DMS114 treated with DMSO at 0.1 percent for 48 hours (cell line): Measurements from ENCODE around the gene TMEM138.
A peak's percentile ranks its signal among the peaks of the same experiment; 100 is the strongest.

Source experiments
- DNase-seq: peaks from one replicate; lab custom pipeline; 2025; ENCODE audit not compliant: unreplicated experiment; lab: John Stamatoyannopoulos, UW

The TMEM138 gene

GRCh38 chr11:61361741-61362541, at the start of gene TMEM138, which contains the start of gene CYB561A3:
Gene TMEM138 (plus strand): TSS chr11:61362374. CDS start chr11:61364391, 2,017 bp downstream.
Gene CYB561A3 (minus strand): TSS chr11:61361882. CDS start chr11:61356713, 5,169 bp downstream.
- DNase-seq: peak; percentile 93

DNA sequence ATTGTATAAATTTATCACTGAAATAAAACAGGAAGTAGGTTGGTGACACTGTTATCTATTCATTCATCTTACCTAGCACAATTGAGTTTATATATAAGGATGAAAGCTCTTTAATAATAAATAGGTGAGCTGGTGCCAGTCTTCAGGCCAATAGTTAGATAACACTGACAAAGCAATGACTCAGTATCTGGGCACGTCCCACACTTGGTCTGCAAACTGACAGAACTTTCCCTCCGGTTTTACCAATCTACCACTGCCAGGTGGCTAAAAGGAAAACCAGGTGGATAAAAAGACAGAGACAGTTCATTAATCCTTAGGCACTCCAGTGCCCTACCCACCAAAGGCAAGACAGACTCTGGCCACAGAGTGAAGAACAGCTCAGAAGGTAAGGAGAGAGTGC, 46.9 kb upstream of the TMEM138 start:
- no peak for DNase-seq

DNA sequence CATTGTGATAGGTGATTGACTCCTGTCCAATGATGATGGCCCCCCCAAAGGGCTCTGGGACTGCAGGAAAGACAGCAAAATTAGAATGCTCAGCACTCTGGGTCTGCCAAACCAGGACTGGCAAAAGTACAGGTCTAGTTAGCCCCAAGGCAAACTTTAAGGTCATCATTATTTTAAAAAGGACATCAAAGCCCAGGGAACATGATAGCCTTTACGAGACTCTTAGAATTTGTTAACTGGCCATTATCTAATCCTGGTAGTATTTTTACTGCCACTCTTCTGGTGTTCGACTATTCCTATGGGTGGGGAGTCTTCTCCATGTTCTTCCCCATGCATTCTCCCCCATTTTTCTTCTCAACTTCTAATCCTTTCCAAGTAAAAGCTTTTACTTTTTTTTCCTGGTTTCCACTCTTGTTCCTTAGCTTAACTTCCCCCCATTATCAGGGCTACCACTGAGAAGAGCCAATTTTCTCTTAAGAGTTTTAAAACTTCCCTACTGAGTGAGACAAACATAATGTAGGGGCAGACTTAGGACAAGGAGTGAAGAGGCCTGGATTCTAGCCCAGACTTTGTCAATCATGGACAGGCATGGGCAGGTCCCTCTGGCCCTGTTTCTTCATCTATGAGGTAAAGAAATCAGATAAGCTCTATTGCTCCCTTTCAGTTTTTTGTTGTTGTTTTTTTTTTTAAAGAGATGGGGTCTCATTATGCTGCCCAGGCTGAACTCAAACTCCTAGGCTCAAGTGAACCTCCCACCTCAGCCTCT, 36.3 kb upstream of the TMEM138 start:
- no peak for DNase-seq

GRCh38 chr11:61327669-61328071, 34.5 kb upstream of the TMEM138 start:
- no peak for DNase-seq

DNA sequence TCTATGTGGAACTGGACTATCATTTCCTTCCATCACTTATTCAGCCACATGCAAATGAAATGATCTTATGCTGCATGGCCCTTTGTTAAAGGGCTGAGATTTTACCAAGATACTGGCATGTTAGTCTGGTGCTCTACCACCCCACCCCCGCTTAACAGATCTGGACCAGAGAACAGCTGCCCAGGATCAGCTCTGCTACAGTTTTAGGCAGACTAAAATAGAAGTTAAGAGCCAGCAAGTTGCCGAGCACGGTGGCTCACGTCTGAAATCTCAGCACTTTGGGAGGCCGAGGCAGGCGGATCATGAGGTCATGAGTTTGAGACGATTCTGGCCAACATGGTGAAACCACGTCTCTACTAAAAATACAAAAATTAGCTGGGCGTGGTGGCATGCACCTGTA, 33.8 kb upstream of the TMEM138 start:
- no peak for DNase-seq

GRCh38 chr11:61329871-61330270, 32.3 kb upstream of the TMEM138 start:
- DNase-seq: no peak

GRCh38 chr11:61331651-61332050, 30.5 kb upstream of the TMEM138 start:
- no peak for DNase-seq

DNA sequence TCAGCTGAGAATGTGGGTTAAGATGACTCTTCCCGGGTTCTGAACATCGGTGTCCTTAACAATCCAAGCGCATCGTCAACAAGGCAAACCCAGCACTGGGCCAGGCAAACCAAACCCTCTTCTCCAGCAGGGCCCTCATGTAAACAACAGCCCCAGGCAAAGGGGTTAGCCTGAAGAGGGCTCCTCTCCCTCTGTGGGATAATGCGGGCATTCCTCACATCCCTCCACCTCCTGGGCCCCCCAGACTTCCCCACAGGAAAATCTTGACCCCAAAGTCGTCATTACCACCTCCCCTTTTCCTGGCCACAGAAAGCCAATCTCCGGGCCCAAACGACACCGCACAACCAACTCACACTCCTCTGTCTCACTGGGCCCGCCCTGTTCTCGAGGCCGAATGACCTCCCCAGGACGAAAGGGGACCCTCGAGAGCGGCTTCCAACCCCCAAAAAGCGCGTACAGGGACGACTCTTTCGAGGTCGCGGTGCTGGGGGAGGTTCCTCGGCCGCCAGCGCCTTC, 29.8 kb upstream of the TMEM138 start:
- peak; percentile 8 for DNase-seq

DNA sequence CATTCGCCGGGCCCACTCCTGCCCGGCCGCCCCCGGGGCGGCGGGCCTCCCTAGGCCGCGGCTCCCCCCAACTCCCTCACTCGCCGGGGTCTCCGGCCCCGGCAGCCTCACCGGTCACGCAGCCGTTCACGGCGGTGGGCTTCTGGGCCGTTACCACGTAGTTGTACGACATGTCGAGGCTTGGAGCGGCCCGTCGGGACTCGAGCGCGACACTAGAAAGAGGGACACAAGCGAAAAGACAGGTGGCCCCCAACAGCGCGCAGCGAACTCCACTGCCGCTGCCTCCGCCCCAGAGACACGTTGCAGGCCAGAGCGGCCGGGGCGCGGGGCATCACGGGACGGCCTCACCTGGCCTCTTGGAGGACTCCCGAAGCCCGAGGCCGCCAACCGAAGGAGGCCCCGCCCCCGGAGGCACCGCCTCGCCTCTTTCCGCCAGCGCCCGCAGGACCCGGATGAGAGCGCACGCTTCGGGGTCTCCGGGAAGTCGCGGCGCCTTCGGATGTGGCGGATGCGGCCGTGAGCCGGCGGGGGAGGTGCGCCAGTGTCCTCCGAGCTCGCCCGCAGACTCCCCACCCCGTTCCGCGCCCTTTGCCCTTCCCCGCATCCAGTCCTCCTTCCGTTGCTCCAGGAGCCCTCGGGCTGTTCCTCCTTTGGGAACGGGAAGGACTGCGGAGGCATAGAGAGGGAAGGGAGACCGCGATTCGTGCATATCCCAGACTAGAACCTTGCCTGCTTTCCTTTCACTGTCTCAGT, 29.2 kb upstream of the TMEM138 start, which contains the start of the genes DDB1 and TKFC:
TSS of gene DDB1 (minus strand) at position 309 of the 753 bp plus-strand sequence. CDS start at position 172, 137 bp downstream.
TSS of gene TKFC (plus strand) at position 432 of the 753 bp plus-strand sequence. CDS start 1,501 bp downstream, outside the sequence.
- peak; percentile 76 for DNase-seq

GRCh38 chr11:61333550-61334433, 28.4 kb upstream of the TMEM138 start:
- no peak for DNase-seq

DNA sequence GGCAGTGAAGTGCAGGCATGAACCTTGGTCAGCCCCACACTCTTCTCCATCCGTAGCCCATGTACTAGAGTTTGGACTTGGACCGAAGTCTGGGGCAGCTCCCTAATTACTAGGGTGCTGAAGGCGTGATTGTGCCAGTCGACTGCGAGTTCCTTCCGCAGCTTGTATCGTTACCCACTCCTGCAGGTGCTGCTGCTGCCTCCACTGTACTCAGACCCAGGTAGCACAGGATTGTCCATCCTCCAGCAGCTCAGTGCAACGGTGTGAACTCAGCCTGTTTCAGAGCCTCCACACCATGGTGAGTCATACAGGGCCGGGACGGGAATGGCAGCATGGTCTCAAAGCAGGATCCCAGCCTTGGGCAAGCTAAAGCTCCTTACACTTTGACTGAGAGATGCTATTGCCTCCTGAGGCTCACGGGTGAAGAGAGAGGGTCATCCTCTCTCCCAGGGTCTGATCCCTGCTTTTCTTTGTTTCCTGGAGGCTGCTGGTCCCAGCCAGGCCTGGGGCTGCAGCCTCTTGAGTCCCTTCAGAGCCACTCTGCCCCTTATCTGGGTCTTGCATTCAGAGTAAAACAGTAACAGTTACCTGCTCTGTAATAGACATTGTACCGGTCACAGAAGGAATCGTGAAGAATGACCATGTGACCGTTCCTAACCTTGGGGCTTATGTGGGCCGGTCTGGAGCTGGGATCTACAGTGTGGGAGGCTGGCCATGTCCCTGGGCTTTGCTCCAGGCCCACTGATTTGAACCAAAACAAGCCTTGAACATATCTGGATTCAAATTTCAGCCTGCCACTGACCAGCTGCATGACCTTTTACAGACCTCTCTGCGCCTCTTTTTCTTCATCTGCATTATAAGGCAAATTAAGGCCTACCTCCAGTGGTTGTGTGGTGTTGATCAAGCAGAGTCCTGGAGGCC, 27.5 kb upstream of the TMEM138 start:
- no peak for DNase-seq

GRCh38 chr11:61335355-61335710, 26.8 kb upstream of the TMEM138 start:
- no peak for DNase-seq

DNA sequence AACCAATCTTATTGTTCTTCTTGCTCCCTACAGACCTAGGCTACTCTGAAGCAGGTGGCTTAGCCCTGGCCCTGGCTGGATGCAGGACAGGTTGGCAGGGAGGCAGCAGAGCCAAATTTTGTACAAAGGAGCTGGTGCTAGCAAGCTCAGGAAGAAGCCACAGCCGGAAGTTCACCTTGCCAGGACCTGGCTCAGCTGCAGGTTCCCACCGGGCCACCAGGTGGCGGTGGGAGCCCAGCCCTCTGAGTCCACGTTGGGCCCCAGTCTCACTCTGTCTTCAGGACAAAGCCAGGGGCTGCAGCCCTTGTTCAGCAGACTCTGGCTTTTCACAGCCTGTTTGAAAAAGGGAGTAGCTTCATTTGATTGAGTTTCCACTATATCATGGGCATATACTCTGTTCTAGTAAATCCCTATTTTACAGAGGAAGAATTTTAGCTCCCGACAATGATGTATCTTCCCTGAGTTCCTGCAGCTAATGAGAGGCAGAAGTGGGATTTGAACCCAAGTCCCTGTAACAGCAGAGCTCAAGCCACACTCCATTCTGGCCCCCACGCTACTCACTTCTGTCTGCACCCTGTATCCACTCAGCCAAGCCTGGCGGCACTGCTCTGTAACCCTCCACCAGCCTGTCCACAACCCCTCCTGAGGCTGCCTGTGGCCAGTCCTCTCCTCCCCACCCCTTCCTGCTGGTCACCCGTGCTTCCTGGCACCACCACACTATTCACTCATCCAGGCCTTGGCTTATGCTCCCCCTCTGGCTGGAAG, 25.8 kb upstream of the TMEM138 start:
- DNase-seq: peak; percentile 55

- no peak for DNase-seq
Measured at GRCh38 chr11:61337706-61338470, 24.3 kb upstream of the TMEM138 start.

- DNase-seq: no peak
Measured at GRCh38 chr11:61338783-61339489, 23.2 kb upstream of the TMEM138 start.

GRCh38 chr11:61339490-61339878, 22.7 kb upstream of the TMEM138 start:
- no peak for DNase-seq

DNA sequence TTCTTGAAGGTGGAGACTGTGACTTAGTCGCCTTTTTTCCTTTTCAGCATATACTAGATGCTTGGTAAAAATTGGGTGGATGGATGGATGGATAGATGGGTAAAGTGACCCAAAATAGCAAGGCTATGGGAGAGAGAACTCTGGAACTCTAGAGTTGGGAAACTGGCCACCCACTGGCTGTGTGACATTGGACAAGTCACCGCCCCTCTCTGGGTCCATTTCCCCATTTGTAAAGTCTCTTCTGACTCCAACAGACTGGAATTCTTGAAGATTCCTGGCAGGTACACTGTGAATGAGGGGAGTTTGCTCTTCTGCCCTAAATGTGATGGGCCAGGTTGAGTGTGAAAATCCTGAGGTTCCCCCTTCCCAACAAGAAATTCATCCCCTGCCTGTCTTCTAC, 21.2 kb upstream of the TMEM138 start:
- no peak for DNase-seq
